GM23248 (cell line): Measurements from ENCODE around the gene MAP1LC3B2. TPM values are rescaled to one million over a fixed set of nuclear protein-coding genes. Genes with fewer than 3 reads are reported as not detected.

Experiments
- DNase-seq: peaks from one replicate; pipeline ENCODE4 v3.0.0-alpha.2; 2015
- H2AFZ ChIP-seq: fragments of 200-600 bp; sonication (generic); 2 replicates; pipeline ENCODE4 v1.6.1; 2016; ENCODE audit warnings: antibody characterized with exemption
- H3F3A ChIP-seq: fragments of 200-600 bp; sonication (generic); 2 replicates; pipeline ENCODE4 v1.6.1; 2016; ENCODE audit warnings: mild to moderate bottlenecking, antibody characterized with exemption, mixed run types; ENCODE audit not compliant: insufficient read depth
- H3K27ac ChIP-seq: fragments of 200-600 bp; sonication (generic); 2 replicates; pipeline ENCODE4 v1.5.1; 2016; ENCODE audit warnings: mild to moderate bottlenecking
- H3K27me3 ChIP-seq: fragments of 200-600 bp; sonication (generic); replicated peaks from 2 replicates; pipeline ENCODE4 v1.6.1; 2016; ENCODE audit warnings: mild to moderate bottlenecking; ENCODE audit not compliant: insufficient read depth
- H3K36me3 ChIP-seq: fragments of 200-600 bp; sonication (generic); 2 replicates; pipeline ENCODE4 v1.6.1; 2016; ENCODE audit warnings: low read depth, mild to moderate bottlenecking
- H3K4me1 ChIP-seq: fragments of 200-600 bp; sonication (generic); 2 replicates; pipeline ENCODE4 v1.6.1; 2016; ENCODE audit warnings: mild to moderate bottlenecking; ENCODE audit not compliant: insufficient read depth
- H3K4me2 ChIP-seq: fragments of 200-600 bp; sonication (generic); one replicate; pipeline ENCODE4 v1.6.1; 2016; ENCODE audit warnings: mild to moderate bottlenecking; ENCODE audit not compliant: unreplicated experiment
- H3K4me3 ChIP-seq: fragments of 200-600 bp; sonication (generic); 2 replicates; pipeline ENCODE4 v1.5.1; 2016; ENCODE audit warnings: mild to moderate bottlenecking
- H3K79me2 ChIP-seq: fragments of 200-600 bp; sonication (generic); 2 replicates; pipeline ENCODE4 v1.6.1; 2016; ENCODE audit warnings: mild to moderate bottlenecking; ENCODE audit not compliant: insufficient read depth
- H3K9ac ChIP-seq: fragments of 200-600 bp; sonication (generic); 2 replicates; pipeline ENCODE4 v1.6.1; 2016; ENCODE audit warnings: mild to moderate bottlenecking
- H3K9me2 ChIP-seq: fragments of 200-600 bp; sonication (generic); 2 replicates; pipeline ENCODE4 v1.6.1; 2016; ENCODE audit warnings: mixed run types, mild to moderate bottlenecking, moderate library complexity; ENCODE audit not compliant: insufficient read depth
- H3K9me3 ChIP-seq: fragments of 200-600 bp; sonication (generic); one replicate; pipeline ENCODE4 v1.6.1; 2017; ENCODE audit warnings: low read depth
- H4K20me1 ChIP-seq: fragments of 200-600 bp; sonication (generic); 2 replicates; pipeline ENCODE4 v1.6.0; 2016; ENCODE audit not compliant: insufficient read depth
- EZH2 ChIP-seq: fragments of 200-600 bp; sonication (generic); IDR thresholded peaks from 2 replicates; pipeline ENCODE4 v1.6.1; 2018; ENCODE audit warnings: antibody characterized with exemption, mild to moderate bottlenecking; ENCODE audit not compliant: insufficient read depth, poor library complexity, severe bottlenecking
- EZH2phosphoT487 ChIP-seq: fragments of 200-600 bp; sonication (generic); IDR thresholded peaks from 2 replicates; pipeline ENCODE4 v1.6.1; 2018; ENCODE audit warnings: antibody characterized with exemption, moderate library complexity, mild to moderate bottlenecking, low read depth; ENCODE audit not compliant: insufficient read depth
- WGBS, 2 experiments: methylation state at CpG; one replicate each; pipeline ENCODE4 v1.1.6; 2015 to 2017; ENCODE audit warnings: low lambda C conversion rate in 2 of 2, low coverage in 1 of 2; ENCODE audit errors: missing lambda C conversion rate in 2 of 2; 5-methylcytosine and 5-hydroxymethylcytosine counted together
- in situ Hi-C: fragments of 300-500 bp; cut with MboI; formaldehyde crosslinking; loops from 2 replicates; pipeline ENCODE4 v1.15.0; 2020
- polyA plus RNA-seq: library from polyadenylated mRNA; unstranded; fragments of >200 nt; fragmentation: Nextera tagmentation; extraction: Ambion mirVana; gene quantifications from 2 replicates; pipeline ENCODE4 v1.2.1, GENCODE V29; 2016
- total RNA-seq: library from RNA; depleted of rRNA; stranded (reverse); fragments of >200 nt; shearing (Covaris generic); gene quantifications from 2 replicates; pipeline ENCODE4 v1.2.3, GENCODE V29; 2014

Gene MAP1LC3B2
- total and polyA plus RNA-seq, 2 experiments from 2014 or later: 0.32 to 9.0 TPM

- peak overlapping the region; percentile 91 for H3K4me2 ChIP-seq
- H3K4me1 ChIP-seq: peaks cover 5% of the 10 kb centered on the region
- no peaks in the 10 kb centered on the region for H3K79me2 ChIP-seq
- peak; percentile 30 for DNase-seq
- TF ChIP-seq EZH2phosphoT487 (no peak), EZH2 (no peak)
- H3K36me3 ChIP-seq: no peaks in the 10 kb centered on the region
- peak overlapping the region; percentile 70 for H3K4me3 ChIP-seq
- H4K20me1 ChIP-seq: no peaks in the 10 kb centered on the region
- 23 to 37% methylated on average over 21 to 30 of the region's 30 CpGs for WGBS, 2 experiments
- no peaks in the 10 kb centered on the region for H3K9me3 ChIP-seq
- peak overlapping the region; percentile 25 for H3K9ac ChIP-seq
- in situ Hi-C loops: no loop called here
- peak overlapping the region; percentile 64; the same call in 1 of the 2 replicates for H2AFZ ChIP-seq
- peaks cover 3% of the 10 kb centered on the region; the same call in 1 of the 2 replicates for H3F3A ChIP-seq
- no peaks in the 10 kb centered on the region for H3K9me2 ChIP-seq
- H3K27ac ChIP-seq: no peak overlapping the region
- H3K27me3 ChIP-seq: no peaks in the 10 kb centered on the region
Observed at GRCh38 chr12:116534311-116535121, 24.7 kb upstream of the MAP1LC3B2 start.

- H3K36me3 ChIP-seq: no peaks in the 10 kb centered on the region
- no peaks in the 10 kb centered on the region for H3K79me2 ChIP-seq
- in situ Hi-C loops: no loop called here
- DNase-seq: no peak
- H3K4me1 ChIP-seq: peaks cover 8% of the 10 kb centered on the region; the same call in 1 of the 2 replicates
- H3F3A ChIP-seq: no peaks in the 10 kb centered on the region
- no peaks in the 10 kb centered on the region for H4K20me1 ChIP-seq
- no peak overlapping the region for H3K27ac ChIP-seq
- WGBS, 2 experiments: 82 to 87% methylated on average over 4 to 5 of the region's 5 CpGs
- H3K4me3 ChIP-seq: no peak overlapping the region
- H3K9ac ChIP-seq: no peak overlapping the region
- TF ChIP-seq EZH2phosphoT487 (no peak), EZH2 (no peak)
- no peaks in the 10 kb centered on the region for H3K27me3 ChIP-seq
- H2AFZ ChIP-seq: no peak overlapping the region
- no peak overlapping the region for H3K4me2 ChIP-seq
- no peaks in the 10 kb centered on the region for H3K9me2 ChIP-seq
- H3K9me3 ChIP-seq: no peaks in the 10 kb centered on the region
Observed at GRCh38 chr12:116535241-116535640, 23.9 kb upstream of the MAP1LC3B2 start.

- Histone ChIP-seq H3K27ac (no peak overlapping the region), H2AFZ (no peak overlapping the region), H3K9me2 (no peaks in the 10 kb centered on the region), H3K4me3 (no peak overlapping the region), H3K9ac (no peak overlapping the region), H3K9me3 (no peaks in the 10 kb centered on the region), H3K27me3 (no peaks in the 10 kb centered on the region), H3K36me3 (no peaks in the 10 kb centered on the region), H3F3A (no peaks in the 10 kb centered on the region), H3K79me2 (no peaks in the 10 kb centered on the region), H4K20me1 (no peaks in the 10 kb centered on the region), H3K4me1 (peaks cover 12% of the 10 kb centered on the region; the same call in 1 of the 2 replicates), H3K4me2 (no peak overlapping the region)
- 87 to 88% methylated on average over 15 of the region's 15 CpGs for WGBS, 2 experiments
- DNase-seq: no peak
- no peak for TF ChIP-seq EZH2
- TF ChIP-seq EZH2phosphoT487: no peak
- in situ Hi-C loops: no loop called here
Observed at GRCh38 chr12:116537101-116537904, 21.9 kb upstream of the MAP1LC3B2 start.

GRCh38 chr12:116538076-116538591 is 21.0 kb upstream of the MAP1LC3B2 start:
- H4K20me1 ChIP-seq: no peaks in the 10 kb centered on the region
- H3F3A ChIP-seq: no peaks in the 10 kb centered on the region
- no peak overlapping the region for H2AFZ ChIP-seq
- H3K36me3 ChIP-seq: no peaks in the 10 kb centered on the region
- TF ChIP-seq EZH2 (no peak), EZH2phosphoT487 (no peak)
- no peaks in the 10 kb centered on the region for H3K79me2 ChIP-seq
- H3K9me3 ChIP-seq: no peaks in the 10 kb centered on the region
- H3K4me3 ChIP-seq: no peak overlapping the region
- peaks cover 12% of the 10 kb centered on the region; the same call in 1 of the 2 replicates for H3K4me1 ChIP-seq
- H3K4me2 ChIP-seq: no peak overlapping the region
- DNase-seq: no peak
- no peaks in the 10 kb centered on the region for H3K9me2 ChIP-seq
- no peak overlapping the region for H3K27ac ChIP-seq
- in situ Hi-C loops: no loop called here
- 58 to 65% methylated on average over 1 of the region's 1 CpG for WGBS, 2 experiments
- H3K9ac ChIP-seq: no peak overlapping the region
- no peaks in the 10 kb centered on the region for H3K27me3 ChIP-seq
